WERI-Rb-1 (cell line): ENCODE measurements around the gene DAG1.

Source experiments
- DNase-seq: peaks from one replicate; pipeline ENCODE4 v3.0.0-alpha.2; 2020
- H3K27ac ChIP-seq: fragments of 250-450 bp; sonication (Bioruptor Pico); 2 replicates; pipeline ENCODE4 v1.5.1; 2020; ENCODE audit warnings: mild to moderate bottlenecking, moderate library complexity
- H3K27me3 ChIP-seq: fragments of 250-450 bp; sonication (Bioruptor Pico); 2 replicates; pipeline ENCODE4 v1.5.1; 2021; ENCODE audit warnings: mild to moderate bottlenecking, low read depth, moderate library complexity; ENCODE audit not compliant: insufficient read depth, severe bottlenecking
- H3K36me3 ChIP-seq: fragments of 250-450 bp; sonication (Bioruptor Pico); 2 replicates; pipeline ENCODE4 v1.5.1; 2020; ENCODE audit warnings: mild to moderate bottlenecking, moderate library complexity
- H3K4me3 ChIP-seq: 2 replicates; pipeline ENCODE4 v1.5.1; 2011; ENCODE audit warnings: low read depth, mild to moderate bottlenecking, control low read depth, low read length
- H3K9me3 ChIP-seq: fragments of 250-450 bp; sonication (Bioruptor Pico); 2 replicates; pipeline ENCODE4 v1.5.1; 2021; ENCODE audit warnings: mild to moderate bottlenecking, moderate library complexity; ENCODE audit not compliant: severe bottlenecking
- TF ChIP-seq, protein P1 (sequence below): IDR thresholded peaks from 2 replicates; pipeline ENCODE4 v1.5.1; 2011; ENCODE audit warnings: low read depth, mild to moderate bottlenecking, control low read depth, inconsistent platforms, low read length

Gene DAG1

DNA sequence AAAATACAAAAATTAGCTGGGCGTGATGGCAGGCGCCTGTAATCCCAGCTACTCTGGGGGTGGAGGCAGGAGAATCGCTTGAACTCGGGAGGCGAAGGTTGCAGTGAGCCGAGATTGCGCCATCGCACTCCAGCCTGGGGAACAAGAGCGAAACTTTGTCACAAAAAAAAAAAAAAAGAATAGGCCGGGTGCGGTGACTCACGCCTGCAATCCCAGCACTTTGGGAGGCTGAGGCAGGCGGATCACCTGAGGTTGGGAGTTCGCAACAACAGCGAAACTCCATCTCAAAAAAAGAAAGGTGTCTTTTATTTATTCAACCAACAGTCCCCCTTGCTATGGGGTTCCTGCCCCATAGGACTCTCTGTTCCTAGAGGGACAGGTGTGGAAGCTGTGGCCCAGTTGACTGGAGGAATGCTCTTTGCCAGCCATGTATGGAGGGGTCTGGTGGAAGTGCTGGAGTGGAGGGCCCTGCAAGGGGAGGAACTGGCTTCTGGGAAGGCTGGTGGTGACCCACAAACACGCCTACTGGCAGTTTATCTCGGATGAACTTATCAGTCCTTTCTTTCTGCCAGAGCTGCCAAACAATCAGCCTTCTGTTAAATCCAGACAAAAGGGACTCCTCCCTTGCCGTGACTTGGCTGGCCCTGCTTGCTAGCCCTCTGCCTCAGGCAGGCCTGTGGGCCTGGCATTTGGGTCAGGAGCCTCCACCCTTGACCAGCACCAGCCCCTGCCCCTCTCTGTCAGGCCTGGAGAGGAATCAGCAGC, 4.6 kb upstream of the DAG1 start:
- TF ChIP-seq, protein P1, sequence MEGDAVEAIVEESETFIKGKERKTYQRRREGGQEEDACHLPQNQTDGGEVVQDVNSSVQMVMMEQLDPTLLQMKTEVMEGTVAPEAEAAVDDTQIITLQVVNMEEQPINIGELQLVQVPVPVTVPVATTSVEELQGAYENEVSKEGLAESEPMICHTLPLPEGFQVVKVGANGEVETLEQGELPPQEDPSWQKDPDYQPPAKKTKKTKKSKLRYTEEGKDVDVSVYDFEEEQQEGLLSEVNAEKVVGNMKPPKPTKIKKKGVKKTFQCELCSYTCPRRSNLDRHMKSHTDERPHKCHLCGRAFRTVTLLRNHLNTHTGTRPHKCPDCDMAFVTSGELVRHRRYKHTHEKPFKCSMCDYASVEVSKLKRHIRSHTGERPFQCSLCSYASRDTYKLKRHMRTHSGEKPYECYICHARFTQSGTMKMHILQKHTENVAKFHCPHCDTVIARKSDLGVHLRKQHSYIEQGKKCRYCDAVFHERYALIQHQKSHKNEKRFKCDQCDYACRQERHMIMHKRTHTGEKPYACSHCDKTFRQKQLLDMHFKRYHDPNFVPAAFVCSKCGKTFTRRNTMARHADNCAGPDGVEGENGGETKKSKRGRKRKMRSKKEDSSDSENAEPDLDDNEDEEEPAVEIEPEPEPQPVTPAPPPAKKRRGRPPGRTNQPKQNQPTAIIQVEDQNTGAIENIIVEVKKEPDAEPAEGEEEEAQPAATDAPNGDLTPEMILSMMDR: no peak
- H3K36me3 ChIP-seq: no peaks in the 10 kb centered on the region; the same call in 1 of the 2 replicates
- H3K9me3 ChIP-seq: no peaks in the 10 kb centered on the region
- H3K27ac ChIP-seq: no peak overlapping the region
- H3K27me3 ChIP-seq: no peaks in the 10 kb centered on the region
- DNase-seq: no peak
- H3K4me3 ChIP-seq: no peak overlapping the region

GRCh38 chr3:49466085-49466484, 4.0 kb upstream of the DAG1 start:
- Histone ChIP-seq H3K4me3 (no peak overlapping the region), H3K36me3 (no peaks in the 10 kb centered on the region; the same call in 1 of the 2 replicates), H3K27ac (no peak overlapping the region), H3K9me3 (no peaks in the 10 kb centered on the region), H3K27me3 (no peaks in the 10 kb centered on the region)
- TF ChIP-seq, protein P1: no peak
- no peak for DNase-seq

DNA sequence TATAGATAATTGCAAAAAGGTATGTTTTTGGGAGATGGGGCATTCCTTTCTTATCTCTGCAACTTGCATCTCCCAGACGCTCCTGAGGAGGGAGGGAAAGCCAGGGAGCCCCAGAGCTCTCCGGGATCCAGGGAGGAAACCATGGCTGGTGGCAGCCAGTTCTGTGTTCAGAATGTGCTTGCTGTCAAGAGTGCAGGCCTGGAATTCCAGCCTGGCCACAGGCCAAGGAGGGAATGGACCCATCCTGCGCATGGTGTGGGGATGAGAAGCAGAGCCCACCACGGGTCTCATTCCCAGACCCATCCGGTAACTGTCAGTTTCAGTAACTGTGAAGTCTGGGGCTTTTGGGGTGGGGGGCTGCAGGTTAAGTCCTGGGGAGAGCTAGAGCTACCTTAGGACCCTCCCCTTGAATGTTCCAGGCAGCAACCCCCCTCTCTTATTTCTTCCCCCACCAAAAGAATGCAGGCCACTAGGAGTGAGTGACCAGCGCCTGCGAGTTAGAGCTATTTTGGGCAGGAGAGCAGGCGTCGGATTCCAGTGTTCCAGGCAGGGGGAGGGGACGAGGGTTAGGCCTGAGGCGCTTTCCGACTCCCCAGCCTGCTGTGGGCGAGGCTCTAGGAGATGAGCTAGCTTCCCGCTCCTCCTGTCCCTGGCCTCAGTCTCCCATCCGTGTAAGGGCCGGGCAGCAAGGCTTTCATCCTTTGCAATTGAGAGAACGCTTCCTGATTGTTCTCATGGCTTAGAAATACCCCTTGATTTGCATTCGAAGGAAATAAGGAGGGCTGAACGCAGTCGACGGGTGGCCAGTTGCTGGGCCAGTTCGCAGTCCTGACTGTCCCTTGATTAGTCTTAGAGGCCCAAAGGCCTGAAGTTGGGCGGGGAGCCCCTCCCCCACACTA, 781 bp upstream of the DAG1 start:
- Histone ChIP-seq H3K27ac (peak overlapping the region; percentile 88), H3K4me3 (peak overlapping the region; percentile 48), H3K9me3 (no peaks in the 10 kb centered on the region), H3K36me3 (peaks cover 7% of the 10 kb centered on the region), H3K27me3 (no peaks in the 10 kb centered on the region)
- TF ChIP-seq, protein P1: no peak
- peak; percentile 75 for DNase-seq

DNA sequence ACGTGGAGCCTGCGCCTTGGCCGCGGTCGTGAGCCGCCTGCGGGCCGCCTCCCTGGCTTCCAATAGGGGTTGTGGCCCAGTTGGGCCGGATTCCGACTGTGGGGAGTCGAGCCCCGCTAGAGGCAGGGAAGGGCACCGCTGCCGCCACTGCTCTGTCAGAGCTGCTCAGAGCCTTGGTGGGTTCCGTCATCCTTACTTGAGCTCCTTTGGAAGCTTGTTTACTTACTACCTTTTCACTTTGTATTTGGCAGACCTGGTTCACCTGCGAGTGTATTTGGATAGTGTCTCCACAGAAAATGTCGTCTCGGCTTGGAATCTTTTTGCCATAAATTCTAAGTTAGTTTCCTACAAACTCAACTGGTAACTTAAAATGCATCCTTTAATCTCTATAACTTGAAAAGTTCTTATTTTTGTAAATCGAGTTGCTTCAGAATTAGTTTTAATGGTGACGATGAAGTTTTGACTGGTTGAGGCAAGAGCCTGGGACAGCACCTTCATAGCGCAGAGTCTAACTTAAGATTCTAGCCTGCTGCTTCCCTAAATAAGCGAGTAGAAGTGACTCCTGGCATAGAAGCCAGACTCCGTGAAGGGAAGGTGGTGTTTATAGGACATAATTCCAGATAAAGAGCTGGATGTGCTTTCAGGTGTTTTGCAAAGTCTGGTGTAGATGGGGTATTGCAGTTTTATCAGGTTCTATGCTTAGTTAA, 800 bp downstream of the DAG1 start:
- H3K36me3 ChIP-seq: peaks cover 10% of the 10 kb centered on the region
- H3K27me3 ChIP-seq: no peaks in the 10 kb centered on the region
- peak overlapping the region; percentile 76 for H3K4me3 ChIP-seq
- peak overlapping the region; percentile 93 for H3K27ac ChIP-seq
- no peaks in the 10 kb centered on the region for H3K9me3 ChIP-seq
- no peak for DNase-seq
- TF ChIP-seq, protein P1: no peak

DNA sequence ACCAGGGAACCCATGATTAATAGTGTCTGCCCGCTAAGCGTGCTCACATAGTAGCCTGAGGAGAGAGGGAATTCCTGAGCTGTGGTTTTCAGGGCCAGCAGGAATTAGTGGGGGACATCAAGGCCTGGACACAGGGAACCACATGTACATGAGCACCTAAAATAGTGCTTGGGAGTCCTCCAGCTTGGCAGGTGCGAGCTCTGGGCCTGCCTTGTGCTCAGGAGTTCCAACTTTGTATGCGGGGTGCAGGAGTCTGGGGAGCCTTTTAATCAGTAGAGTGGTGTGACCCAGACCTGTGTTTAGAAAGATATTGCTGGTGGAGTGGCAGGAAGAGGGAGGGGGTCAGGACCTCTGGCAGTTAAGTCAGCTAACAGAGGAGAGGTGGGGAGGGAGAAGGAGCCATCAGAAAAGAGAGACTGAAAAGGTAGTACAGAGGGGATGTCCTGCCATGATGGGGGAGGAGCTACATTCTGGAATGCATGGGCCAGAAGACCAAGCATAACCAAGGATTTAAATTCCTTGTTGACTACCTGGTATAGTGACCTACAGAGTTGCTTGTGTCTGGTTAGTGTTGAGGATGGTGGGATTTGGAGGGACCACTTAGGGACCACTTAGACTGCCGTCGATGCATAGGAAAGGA, 1.9 kb downstream of the DAG1 start:
- Histone ChIP-seq H3K27me3 (no peaks in the 10 kb centered on the region), H3K9me3 (no peaks in the 10 kb centered on the region), H3K4me3 (no peak overlapping the region), H3K36me3 (peaks cover 20% of the 10 kb centered on the region), H3K27ac (no peak overlapping the region)
- TF ChIP-seq, protein P1: no peak
- no peak for DNase-seq
